Measurements from ENCODE around the gene NUP93.

GRCh38 chr16:56798955-56799354, 69.0 kb downstream of the NUP93 start:
- TF ChIP-seq CTCF (IDR thresholded peaks at IDR 0.05) (no peak), POLR2A (IDR thresholded peaks at IDR 0.05) (no peak), EP300 (IDR thresholded peaks at IDR 0.05) (no peak)
